CD4-positive, alpha-beta T cell (primary cell): ENCODE results near the gene ZNF516. TPM values are rescaled to one million over a fixed set of nuclear protein-coding genes. Genes with fewer than 3 reads are reported as not detected.

Source experiments
- ATAC-seq: fragments of 200-7000 bp; cut with Tn5 transposase; one replicate; pipeline ENCODE4 v1.10.0; 2022; ENCODE audit warnings: mild to moderate bottlenecking; ENCODE audit not compliant: poor library complexity
- CTCF ChIA-PET: fragments of 350-600 bp; sonication (Branson Sonifier 250); formaldehyde crosslinking; loops from one replicate; lab custom pipeline; 2021; ENCODE audit warnings: antibody characterized with exemption, inconsistent platforms; lab: Charles Lee
- POLR2A ChIA-PET: fragments of 350-600 bp; sonication (Branson Sonifier 250); formaldehyde crosslinking; loops from one replicate; lab custom pipeline; 2021; ENCODE audit warnings: antibody characterized with exemption, inconsistent platforms; lab: Charles Lee
- DNase-seq, 14 experiments: peaks; one replicate each; pipeline ENCODE4 v3.0.0-alpha.2; 2013 to 2020; ENCODE audit warnings: mixed read lengths in 2 of 14
- H3K27ac ChIP-seq, 2 donors: one replicate each; pipeline versions ENCODE4 v1.5.1 to v1.7.0; 2013; ENCODE audit warnings: low read length in 2 of 2, low read depth in 1 of 2, mild to moderate bottlenecking in 1 of 2
- H3K27me3 ChIP-seq, 2 experiments: 1 replicate in 1 of 2; 2 replicates in 1 of 2; pipeline versions ENCODE4 v1.6.1 to v1.7.0; 2013; ENCODE audit warnings: low read length in 2 of 2, control low read depth in 1 of 2, mild to moderate bottlenecking in 1 of 2, moderate library complexity in 1 of 2; ENCODE audit not compliant: insufficient read depth in 2 of 2, control insufficient read depth in 1 of 2
- H3K36me3 ChIP-seq: one replicate; pipeline ENCODE4 v1.6.1; 2013; ENCODE audit warnings: low read length, control low read depth; ENCODE audit not compliant: insufficient read depth
- H3K4me1 ChIP-seq: one replicate; pipeline ENCODE4 v1.6.1; 2013; ENCODE audit warnings: low read length, control low read depth; ENCODE audit not compliant: insufficient read depth
- H3K4me3 ChIP-seq: one replicate; pipeline ENCODE4 v1.5.1; 2013; ENCODE audit warnings: mild to moderate bottlenecking, low read length, moderate library complexity
- H3K9me3 ChIP-seq, 2 experiments: 1 replicate in 1 of 2; 2 replicates in 1 of 2; pipeline versions ENCODE4 v1.6.1 to v1.7.0; 2013; ENCODE audit warnings: low read length in 2 of 2, mild to moderate bottlenecking in 2 of 2, control low read depth in 1 of 2, moderate library complexity in 1 of 2; ENCODE audit not compliant: control insufficient read depth in 1 of 2, insufficient read depth in 1 of 2
- H3K27ac Mint-ChIP-seq: one replicate; pipeline ENCODE4 v1.8.0; 2020; ENCODE audit warnings: mixed read lengths
- H3K27me3 Mint-ChIP-seq: one replicate; pipeline ENCODE4 v1.8.0; 2021; ENCODE audit warnings: mixed read lengths
- H3K36me3 Mint-ChIP-seq: one replicate; pipeline ENCODE4 v1.8.0; 2021; ENCODE audit warnings: low read depth, mixed read lengths
- H3K4me1 Mint-ChIP-seq: one replicate; pipeline ENCODE4 v1.8.0; 2021; ENCODE audit warnings: low read depth, mixed read lengths
- H3K4me3 Mint-ChIP-seq: one replicate; pipeline ENCODE4 v1.8.0; 2020; ENCODE audit warnings: mild to moderate bottlenecking, mixed read lengths
- H3K9me3 Mint-ChIP-seq: one replicate; pipeline ENCODE4 v1.8.0; 2020; ENCODE audit warnings: mixed read lengths
- intact Hi-C, 2 experiments: fragments of 100-400 bp; cut with DNase I in 1 of 2; cut with micrococcal nuclease in 1 of 2; formaldehyde crosslinking; loops; one replicate each; pipeline versions ENCODE4 v1.15.1 to v1.9.0; 2023 to 2025; cut with DNase I, micrococcal nuclease
- total RNA-seq, 174 experiments: library from RNA in 2 of 174; stranded (reverse) in 2 of 174; gene quantifications; one replicate each; pipeline ENCODE4 v1.2.3 and lab custom pipeline; 2021 to 2026
- TF ChIP-seq, protein P1 (sequence below): fragments of 200-600 bp; IDR thresholded peaks from one replicate; pipeline ENCODE4 v1.8.0; 2022; ENCODE audit warnings: antibody characterized with exemption, mild to moderate bottlenecking

Gene ZNF516
- total RNA-seq, 2 experiments from 2014 or later: 22.4 to 29.3 TPM

GRCh38 chr18:76364282-76365259 is 130.5 kb downstream of the ZNF516 start:
- H3K27ac ChIP-seq: no peak overlapping the region
- DNase-seq (no peak), ATAC-seq (no peak)
- no peaks in the 10 kb centered on the region for H3K27me3 ChIP-seq
- H3K9me3 Mint-ChIP-seq: no peaks in the 10 kb centered on the region
- H3K27ac Mint-ChIP-seq: no peak overlapping the region
- H3K9me3 ChIP-seq: no peaks in the 10 kb centered on the region
- H3K4me3 Mint-ChIP-seq: no peak overlapping the region
- peaks cover 10% of the 10 kb centered on the region for H3K4me1 Mint-ChIP-seq
- ChIA-PET CTCF (no interaction called here), POLR2A (no interaction called here)
- H3K36me3 Mint-ChIP-seq: peaks cover 23% of the 10 kb centered on the region
- peaks cover 8% of the 10 kb centered on the region for H3K36me3 ChIP-seq
- no peaks in the 10 kb centered on the region for H3K4me1 ChIP-seq
- H3K4me3 ChIP-seq: no peak overlapping the region
- intact Hi-C loops: no loop called here
- TF ChIP-seq, protein P1, sequence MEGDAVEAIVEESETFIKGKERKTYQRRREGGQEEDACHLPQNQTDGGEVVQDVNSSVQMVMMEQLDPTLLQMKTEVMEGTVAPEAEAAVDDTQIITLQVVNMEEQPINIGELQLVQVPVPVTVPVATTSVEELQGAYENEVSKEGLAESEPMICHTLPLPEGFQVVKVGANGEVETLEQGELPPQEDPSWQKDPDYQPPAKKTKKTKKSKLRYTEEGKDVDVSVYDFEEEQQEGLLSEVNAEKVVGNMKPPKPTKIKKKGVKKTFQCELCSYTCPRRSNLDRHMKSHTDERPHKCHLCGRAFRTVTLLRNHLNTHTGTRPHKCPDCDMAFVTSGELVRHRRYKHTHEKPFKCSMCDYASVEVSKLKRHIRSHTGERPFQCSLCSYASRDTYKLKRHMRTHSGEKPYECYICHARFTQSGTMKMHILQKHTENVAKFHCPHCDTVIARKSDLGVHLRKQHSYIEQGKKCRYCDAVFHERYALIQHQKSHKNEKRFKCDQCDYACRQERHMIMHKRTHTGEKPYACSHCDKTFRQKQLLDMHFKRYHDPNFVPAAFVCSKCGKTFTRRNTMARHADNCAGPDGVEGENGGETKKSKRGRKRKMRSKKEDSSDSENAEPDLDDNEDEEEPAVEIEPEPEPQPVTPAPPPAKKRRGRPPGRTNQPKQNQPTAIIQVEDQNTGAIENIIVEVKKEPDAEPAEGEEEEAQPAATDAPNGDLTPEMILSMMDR: no peak
- H3K27me3 Mint-ChIP-seq: no peaks in the 10 kb centered on the region

GRCh38 chr18:76363436-76364120 is 131.5 kb downstream of the ZNF516 start:
- DNase-seq: no peak
- H3K4me1 Mint-ChIP-seq: peaks cover 10% of the 10 kb centered on the region

GRCh38 chr18:76362676-76363075 is 132.4 kb downstream of the ZNF516 start:
- Mint-ChIP-seq H3K27me3 (no peaks in the 10 kb centered on the region), H3K4me1 (peaks cover 9% of the 10 kb centered on the region), H3K27ac (no peak overlapping the region), H3K9me3 (no peaks in the 10 kb centered on the region), H3K36me3 (peaks cover 30% of the 10 kb centered on the region), H3K4me3 (no peak overlapping the region)
- ChIA-PET CTCF (no interaction called here), POLR2A (no interaction called here)
- no peak for ATAC-seq
- peaks cover 6% of the 10 kb centered on the region for H3K36me3 ChIP-seq
- H3K9me3 ChIP-seq: no peaks in the 10 kb centered on the region
- no peak for DNase-seq
- TF ChIP-seq, protein P1: no peak
- intact Hi-C loops: no loop called here
- H3K27me3 ChIP-seq: no peaks in the 10 kb centered on the region
- H3K4me1 ChIP-seq: no peaks in the 10 kb centered on the region
- H3K4me3 ChIP-seq: no peak overlapping the region
- no peak overlapping the region for H3K27ac ChIP-seq

More at GRCh38 chr18:76363436-76364120, 131.5 kb downstream of the ZNF516 start:
- CTCF ChIA-PET: no interaction called here
- no peak overlapping the region for H3K27ac ChIP-seq
- Mint-ChIP-seq H3K27me3 (no peaks in the 10 kb centered on the region), H3K27ac (no peak overlapping the region), H3K9me3 (no peaks in the 10 kb centered on the region), H3K36me3 (peaks cover 27% of the 10 kb centered on the region), H3K4me3 (no peak overlapping the region)
- intact Hi-C loops: no loop called here
- peaks cover 6% of the 10 kb centered on the region for H3K36me3 ChIP-seq
- ATAC-seq: no peak
- no peaks in the 10 kb centered on the region for H3K4me1 ChIP-seq
- TF ChIP-seq, protein P1: no peak
- H3K27me3 ChIP-seq: no peaks in the 10 kb centered on the region
- no peak overlapping the region for H3K4me3 ChIP-seq
- POLR2A ChIA-PET: no interaction called here
- no peaks in the 10 kb centered on the region for H3K9me3 ChIP-seq
